K562 (cell line): Measurements from ENCODE around the gene DRD2. TPM values are rescaled to one million over a fixed set of nuclear protein-coding genes. Genes with fewer than 3 reads are reported as not detected.

ENCODE experiments used
- ATAC-seq: fragments of 200-7000 bp; cut with Tn5 transposase; 3 replicates; pipeline ENCODE4 v1.9.1; 2020; ENCODE audit warnings: moderate library complexity
- BruUV-seq: library from RNA; stranded (reverse); fragments of 400-500 nt; replicated peaks from 2 replicates; lab custom pipeline; 2021; lab: Mats Ljungman, UMichigan
- CTCF ChIA-PET: fragments of 300-600 bp; formaldehyde crosslinking; extraction: SDS; loops from one replicate; lab custom pipeline; 2021; ENCODE audit warnings: low intra/inter-chr PET ratio; lab: Yijun Ruan, JAX
- POLR2A ChIA-PET: fragments of 300-600, 350-650 bp; sonication (Branson Sonifier 250); formaldehyde crosslinking; extraction: SDS; loops from one replicate; lab custom pipeline; 2021; ENCODE audit warnings: antibody characterized with exemption, inconsistent platforms; lab: Yijun Ruan, JAX
- DNase-seq, 4 experiments: peaks; one replicate each; pipeline versions ENCODE4 v3.0.0 to v3.0.0-alpha.2; 2011 to 2018; ENCODE audit warnings: low spot score in 3 of 4, mixed read lengths in 3 of 4; ENCODE audit errors: extremely low read depth in 1 of 4
- FAIRE-seq: peaks from 2 replicates; lab custom pipeline; 2011; peaks lifted over from hg19 to GRCh38; lab: Jason Lieb, UNC
- H2AFZ ChIP-seq: 2 replicates; pipeline ENCODE4 v1.6.0; 2011; ENCODE audit warnings: low read depth, low read length, control low read depth, inconsistent platforms
- H3K27ac ChIP-seq: fragments of 200-600 bp; 3 replicates; pipeline ENCODE4 v1.8.0; 2011; ENCODE audit warnings: low read depth, mild to moderate bottlenecking, control low read depth, inconsistent platforms, low read length, moderate library complexity, mixed read lengths; ENCODE audit errors: extremely low read depth
- H3K27me3 ChIP-seq, 2 experiments: fragments of 300-600 bp in 1 of 2; 2 replicates in 1 of 2; 3 replicates in 1 of 2; pipeline versions ENCODE4 v1.6.0 to v1.8.0; 2011; ENCODE audit warnings: inconsistent platforms in 2 of 2, low read length in 2 of 2, mild to moderate bottlenecking in 1 of 2, mixed read lengths in 1 of 2, moderate library complexity in 1 of 2; ENCODE audit not compliant: control insufficient read depth in 2 of 2, insufficient read depth in 2 of 2
- H3K36me3 ChIP-seq: fragments of 300-600 bp; 3 replicates; pipeline ENCODE4 v1.8.0; 2011; ENCODE audit warnings: mild to moderate bottlenecking, low read length, inconsistent platforms; ENCODE audit not compliant: control insufficient read depth, insufficient read depth
- H3K4me1 ChIP-seq, 2 experiments: fragments of 200-600 bp in 1 of 2; replicated peaks in 1 of 2; 2 replicates in 1 of 2; 3 replicates in 1 of 2; pipeline versions ENCODE4 v1.5.1 to v1.8.0; 2011; ENCODE audit warnings: inconsistent platforms in 2 of 2, low read length in 2 of 2, mild to moderate bottlenecking in 1 of 2, mixed read lengths in 1 of 2, moderate library complexity in 1 of 2; ENCODE audit not compliant: control insufficient read depth in 2 of 2, insufficient read depth in 2 of 2
- H3K4me2 ChIP-seq: 2 replicates; pipeline ENCODE4 v1.6.1; 2011; ENCODE audit warnings: low read length, control low read depth, inconsistent platforms, mixed read lengths; ENCODE audit not compliant: insufficient read depth
- H3K4me3 ChIP-seq: fragments of 200-600 bp; sonication (generic), shearing (Covaris generic); 2 replicates; pipeline ENCODE4 v1.5.1; 2016; ENCODE audit warnings: control low read depth, inconsistent platforms
- H3K79me2 ChIP-seq: fragments of 200-600 bp; 3 replicates; pipeline ENCODE4 v1.8.0; 2011; ENCODE audit warnings: low read length, inconsistent platforms; ENCODE audit not compliant: control insufficient read depth, insufficient read depth
- H3K9ac ChIP-seq, 2 experiments: 2 replicates each; pipeline versions ENCODE4 v1.6.0 to v1.6.1; 2011; ENCODE audit warnings: low read depth in 2 of 2, low read length in 2 of 2, control low read depth in 1 of 2, inconsistent platforms in 1 of 2, mild to moderate bottlenecking in 1 of 2, mixed read lengths in 1 of 2; ENCODE audit not compliant: insufficient read depth in 1 of 2
- H3K9me1 ChIP-seq: one replicate; pipeline ENCODE4 v1.6.0; 2011; ENCODE audit warnings: inconsistent platforms, mild to moderate bottlenecking, low read length, moderate library complexity; ENCODE audit not compliant: control insufficient read depth, insufficient read depth
- H3K9me3 ChIP-seq: replicated peaks from 2 replicates; pipeline ENCODE4 v1.5.1; 2011; ENCODE audit warnings: low read depth, low read length, inconsistent platforms; ENCODE audit not compliant: control insufficient read depth, insufficient read depth
- H4K20me1 ChIP-seq: replicated peaks from 2 replicates; pipeline ENCODE4 v1.6.1; 2011; ENCODE audit warnings: low read length, inconsistent platforms, mixed read lengths; ENCODE audit not compliant: control insufficient read depth, insufficient read depth
- BDP1 ChIP-seq: IDR thresholded peaks from 3 replicates; pipeline ENCODE4 v1.6.1; 2011; ENCODE audit not compliant: insufficient read length, insufficient read depth
- BRD4 ChIP-seq: fragments of 200-600 bp; sonication (generic); IDR thresholded peaks from 2 replicates; pipeline ENCODE4 v1.6.1; 2017; ENCODE audit warnings: inconsistent platforms
- FOXA1 ChIP-seq: fragments of 450-650 bp; IDR thresholded peaks from 2 replicates; pipeline ENCODE4 v1.6.1; 2016; ENCODE audit warnings: mild to moderate bottlenecking, borderline replicate concordance
- MBD1 ChIP-seq: fragments of 250-450 bp; sonication (Bioruptor Pico); IDR thresholded peaks from 2 replicates; pipeline ENCODE4 v1.8.0; 2022; ENCODE audit warnings: inconsistent platforms
- MYC ChIP-seq, 2 experiments: fragments of 250-450 bp in 1 of 2; sonication (Bioruptor Pico) in 1 of 2; IDR thresholded peaks; 2 replicates each; pipeline versions ENCODE4 v1.5.1 to v1.6.1; 2012 to 2021; ENCODE audit warnings: low read depth in 2 of 2, borderline replicate concordance in 1 of 2, improper control_type of control experiment in 1 of 2, low read length in 1 of 2, mild to moderate bottlenecking in 1 of 2, moderate library complexity in 1 of 2
- NUFIP1 ChIP-seq: fragments of 450-650 bp; IDR thresholded peaks from 2 replicates; pipeline ENCODE4 v1.6.1; 2018; ENCODE audit not compliant: partially characterized antibody
- PTRF ChIP-seq: fragments of 450-650 bp; IDR thresholded peaks from 2 replicates; pipeline ENCODE4 v1.6.1; 2016; ENCODE audit warnings: mild to moderate bottlenecking, missing genetic modification characterization, missing compliant biosample characterization
- RBM15 ChIP-seq: fragments of 200-400 bp; formaldehyde crosslinking; IDR thresholded peaks from 2 replicates; pipeline ENCODE4 v1.6.1; 2018; ENCODE audit warnings: mild to moderate bottlenecking, low read length, moderate library complexity; ENCODE audit not compliant: insufficient read depth
- RNF2 ChIP-seq: sonication (generic); IDR thresholded peaks from 2 replicates; pipeline ENCODE4 v1.6.1; 2016
- STAT5B ChIP-seq: fragments of 250-450 bp; sonication (Bioruptor Pico); IDR thresholded peaks from 2 replicates; pipeline ENCODE4 v1.8.0; 2021; ENCODE audit warnings: mild to moderate bottlenecking, inconsistent platforms
- TAF1 ChIP-seq: IDR thresholded peaks from 2 replicates; pipeline ENCODE4 v1.6.1; 2011; ENCODE audit warnings: mild to moderate bottlenecking, low read length, moderate library complexity; ENCODE audit not compliant: insufficient read depth, control insufficient read depth, severe bottlenecking; ENCODE audit errors: extremely low read depth
- TRIM24 ChIP-seq, 2 experiments: fragments of 450-650 bp; IDR thresholded peaks; 2 replicates each; pipeline ENCODE4 v1.6.1; 2016
- ZBTB49 ChIP-seq: sonication (generic); formaldehyde crosslinking; IDR thresholded peaks from 2 replicates; pipeline ENCODE4 v1.8.0; 2022; ENCODE audit warnings: missing genetic modification reagents, mild to moderate bottlenecking, borderline replicate concordance
- ZNF133 ChIP-seq: fragments of 250-450 bp; sonication (Bioruptor Pico); IDR thresholded peaks from 2 replicates; pipeline ENCODE4 v1.4.0; 2020; ENCODE audit warnings: mild to moderate bottlenecking
- ZNF384 ChIP-seq: IDR thresholded peaks from 2 replicates; pipeline ENCODE4 v1.6.1; 2012; ENCODE audit warnings: low read depth, low read length, improper control_type of control experiment
- ZNF507 ChIP-seq: conservative IDR thresholded peaks from 2 replicates; pipeline ENCODE4 v1.6.1; 2017; ENCODE audit warnings: missing genetic modification characterization, missing compliant biosample characterization
- in situ Hi-C: fragments of 300-500 bp; cut with MboI; formaldehyde crosslinking; loops from 4 replicates; pipeline ENCODE4 v1.15.0; 2018; ENCODE audit warnings: inconsistent platforms, mixed read lengths
- intact Hi-C: fragments of 100-400 bp; cut with micrococcal nuclease; formaldehyde crosslinking; loops from 2 replicates; pipeline ENCODE4 v1.14.2; 2022
- polyA plus RNA-seq, 8 experiments: library from polyadenylated mRNA; depleted of rRNA in 4 of 8; stranded (reverse) in 5 of 8; unstranded in 3 of 8; fragments of >200 nt; fragmentation: Nextera tagmentation in 2 of 8; fragmentation: Illumina TruSeq in 1 of 8; extraction: Ambion mirVana in 2 of 8; extraction: Trizol in 1 of 8; gene quantifications; 2 replicates each; pipeline versions ENCODE4 v1.2.1 to v1.2.3, GENCODE V29; 2011 to 2014; ENCODE audit warnings: inconsistent platforms in 1 of 8, missing spikeins in 1 of 8
- total RNA-seq, 7 experiments: library from RNA; depleted of rRNA in 6 of 7; stranded (reverse); fragments of >200 nt in 6 of 7; fragmentation: Illumina TruSeq in 2 of 7; extraction: Trizol in 2 of 7; gene quantifications; 2 replicates each; pipeline versions ENCODE4 v1.2.1 to v1.2.3, GENCODE V29; 2011 to 2021; ENCODE audit warnings: low replicate concordance in 1 of 7

Gene DRD2
- total and polyA plus RNA-seq, 9 of the 15 experiments (the other 6 are each of a cell fraction or from before 2014, with no cell fraction given): not detected

GRCh38 chr11:113481226-113481625, 6.0 kb upstream of the DRD2 start:
- Histone ChIP-seq H3K4me3 (no peak overlapping the region), H3K4me1 (no peaks in the 10 kb centered on the region), H4K20me1 (no peaks in the 10 kb centered on the region; the same call in 1 of the 2 replicates), H3K4me2 (no peak overlapping the region), H3K9ac (no peak overlapping the region), H2AFZ (no peak overlapping the region), H3K27ac (no peak overlapping the region), H3K79me2 (no peaks in the 10 kb centered on the region), H3K27me3 (peaks cover 0 to 26% of the 10 kb centered on the region in 2 experiments; a peak in 4 of 5 replicates), H3K36me3 (no peaks in the 10 kb centered on the region), H3K9me1 (no peaks in the 10 kb centered on the region), H3K9me3 (no peaks in the 10 kb centered on the region)
- intact Hi-C loops: no loop called here
- ChIA-PET POLR2A (interaction anchor here (0.6 kb wide), 1 partner anchor 24 kb away, joined by 3 read pairs; no protein-coding TSS in a partner anchor), CTCF (no interaction called here)
- ATAC-seq: no peak
- TF ChIP-seq ZNF507 (tag) (no peak), PTRF (tag) (no peak), MBD1 (CRISPR knock-in tag) (no peak), ZNF133 (CRISPR knock-in tag) (no peak), ZNF384 (no peak), ZBTB49 (CRISPR knock-in tag) (no peak), BDP1 (no peak), BRD4 (no peak), TAF1 (no peak), RBM15 (no peak), FOXA1 (no peak), RNF2 (no peak), MYC (IDR thresholded peaks at IDR 0.05; ENCODE audit: low read depth, low read length) (no peak), MYC (CRISPR knock-in tag; IDR thresholded peaks at IDR 0.05; ENCODE audit: borderline replicate concordance, low read depth) (no peak), TRIM24 (IDR thresholded peaks at IDR 0.05) (no peak), NUFIP1 (no peak), STAT5B (CRISPR knock-in tag) (no peak)
- no peak for FAIRE-seq
- BruUV-seq: no TSS peak
- in situ Hi-C loops: no loop called here
- no peak for DNase-seq
